Measurements from ENCODE around the gene ADK. TPM values are rescaled to one million over a fixed set of nuclear protein-coding genes. Genes with fewer than 3 reads are reported as not detected.

Gene ADK
- total and polyA plus RNA-seq, 2 experiments from 2014 or later, result 39.9 to 53.0 TPM

DNA sequence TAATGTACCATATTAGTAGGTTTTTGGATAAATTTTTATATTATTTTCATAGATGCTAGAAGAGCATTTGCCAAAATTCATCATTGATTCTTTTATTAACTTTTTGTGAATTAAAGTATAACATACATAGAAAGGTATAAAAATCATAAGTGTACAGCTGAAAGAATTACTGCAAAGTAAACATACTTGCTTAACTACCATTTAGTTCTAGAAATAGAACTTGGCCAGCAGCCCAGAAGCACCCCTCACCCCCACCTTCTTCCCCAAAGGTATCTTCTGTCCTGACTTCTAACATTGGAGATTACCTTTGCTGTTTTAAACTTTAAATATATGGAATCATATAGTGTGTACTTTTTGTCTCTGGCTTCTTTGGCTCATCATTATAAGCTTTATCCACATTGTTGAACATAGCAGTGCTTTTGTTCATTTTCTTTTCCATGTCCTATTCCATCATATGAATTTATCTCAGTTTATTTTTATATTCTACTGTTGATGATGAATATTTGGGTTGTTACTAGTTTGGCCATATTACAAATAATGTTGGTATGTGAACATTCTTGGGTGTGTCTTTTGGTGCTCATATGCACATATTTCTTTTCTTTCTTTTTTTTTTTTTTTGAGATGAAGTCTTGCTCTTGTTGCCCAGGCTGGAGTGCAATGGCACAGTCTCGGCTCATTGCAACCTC is 142.8 kb downstream of the ADK start:
- Mint-ChIP-seq H3K4me3 (no peak overlapping the region), H3K36me3 (ENCODE audit: low read depth) (no peaks in the 10 kb centered on the region), H3K27ac (no peak overlapping the region), H3K27me3 (ENCODE audit: insufficient read depth, low read depth, poor library complexity) (no peaks in the 10 kb centered on the region), H3K4me1 (no peaks in the 10 kb centered on the region), H3K9me3 (no peaks in the 10 kb centered on the region)
- no peaks in the 10 kb centered on the region for H3K9me2 ChIP-seq (ENCODE audit: insufficient read depth)
- no peak overlapping the region for H2AFZ ChIP-seq
- ATAC-seq (no peak), DNase-seq (ENCODE audit: low spot score) (no peak)
- no peaks in the 10 kb centered on the region for H4K20me1 ChIP-seq (replicated peaks; ENCODE audit: insufficient read depth)
- H3K27me3 ChIP-seq (ENCODE audit: insufficient read depth), result no peaks in the 10 kb centered on the region
- no peaks in the 10 kb centered on the region for H3K36me3 ChIP-seq (ENCODE audit: insufficient read depth)
- no peak overlapping the region for H3K4me3 ChIP-seq
- no peak overlapping the region for H3K27ac ChIP-seq (ENCODE audit: low read depth)
- no peaks in the 10 kb centered on the region for H3F3A ChIP-seq (replicated peaks; ENCODE audit: low read depth)
- H3K4me2 ChIP-seq, result no peak overlapping the region
- H3K79me2 ChIP-seq (replicated peaks; ENCODE audit: insufficient read depth), result no peaks in the 10 kb centered on the region
- no peak for TF ChIP-seq CTCF (conservative IDR thresholded peaks at IDR 0.05; ENCODE audit: low read depth in 2 of 2)
- TF ChIP-seq EZH2phosphoT487 (IDR thresholded peaks at IDR 0.05; ENCODE audit: unreplicated experiment), result no peak
- TF ChIP-seq, protein P1, sequence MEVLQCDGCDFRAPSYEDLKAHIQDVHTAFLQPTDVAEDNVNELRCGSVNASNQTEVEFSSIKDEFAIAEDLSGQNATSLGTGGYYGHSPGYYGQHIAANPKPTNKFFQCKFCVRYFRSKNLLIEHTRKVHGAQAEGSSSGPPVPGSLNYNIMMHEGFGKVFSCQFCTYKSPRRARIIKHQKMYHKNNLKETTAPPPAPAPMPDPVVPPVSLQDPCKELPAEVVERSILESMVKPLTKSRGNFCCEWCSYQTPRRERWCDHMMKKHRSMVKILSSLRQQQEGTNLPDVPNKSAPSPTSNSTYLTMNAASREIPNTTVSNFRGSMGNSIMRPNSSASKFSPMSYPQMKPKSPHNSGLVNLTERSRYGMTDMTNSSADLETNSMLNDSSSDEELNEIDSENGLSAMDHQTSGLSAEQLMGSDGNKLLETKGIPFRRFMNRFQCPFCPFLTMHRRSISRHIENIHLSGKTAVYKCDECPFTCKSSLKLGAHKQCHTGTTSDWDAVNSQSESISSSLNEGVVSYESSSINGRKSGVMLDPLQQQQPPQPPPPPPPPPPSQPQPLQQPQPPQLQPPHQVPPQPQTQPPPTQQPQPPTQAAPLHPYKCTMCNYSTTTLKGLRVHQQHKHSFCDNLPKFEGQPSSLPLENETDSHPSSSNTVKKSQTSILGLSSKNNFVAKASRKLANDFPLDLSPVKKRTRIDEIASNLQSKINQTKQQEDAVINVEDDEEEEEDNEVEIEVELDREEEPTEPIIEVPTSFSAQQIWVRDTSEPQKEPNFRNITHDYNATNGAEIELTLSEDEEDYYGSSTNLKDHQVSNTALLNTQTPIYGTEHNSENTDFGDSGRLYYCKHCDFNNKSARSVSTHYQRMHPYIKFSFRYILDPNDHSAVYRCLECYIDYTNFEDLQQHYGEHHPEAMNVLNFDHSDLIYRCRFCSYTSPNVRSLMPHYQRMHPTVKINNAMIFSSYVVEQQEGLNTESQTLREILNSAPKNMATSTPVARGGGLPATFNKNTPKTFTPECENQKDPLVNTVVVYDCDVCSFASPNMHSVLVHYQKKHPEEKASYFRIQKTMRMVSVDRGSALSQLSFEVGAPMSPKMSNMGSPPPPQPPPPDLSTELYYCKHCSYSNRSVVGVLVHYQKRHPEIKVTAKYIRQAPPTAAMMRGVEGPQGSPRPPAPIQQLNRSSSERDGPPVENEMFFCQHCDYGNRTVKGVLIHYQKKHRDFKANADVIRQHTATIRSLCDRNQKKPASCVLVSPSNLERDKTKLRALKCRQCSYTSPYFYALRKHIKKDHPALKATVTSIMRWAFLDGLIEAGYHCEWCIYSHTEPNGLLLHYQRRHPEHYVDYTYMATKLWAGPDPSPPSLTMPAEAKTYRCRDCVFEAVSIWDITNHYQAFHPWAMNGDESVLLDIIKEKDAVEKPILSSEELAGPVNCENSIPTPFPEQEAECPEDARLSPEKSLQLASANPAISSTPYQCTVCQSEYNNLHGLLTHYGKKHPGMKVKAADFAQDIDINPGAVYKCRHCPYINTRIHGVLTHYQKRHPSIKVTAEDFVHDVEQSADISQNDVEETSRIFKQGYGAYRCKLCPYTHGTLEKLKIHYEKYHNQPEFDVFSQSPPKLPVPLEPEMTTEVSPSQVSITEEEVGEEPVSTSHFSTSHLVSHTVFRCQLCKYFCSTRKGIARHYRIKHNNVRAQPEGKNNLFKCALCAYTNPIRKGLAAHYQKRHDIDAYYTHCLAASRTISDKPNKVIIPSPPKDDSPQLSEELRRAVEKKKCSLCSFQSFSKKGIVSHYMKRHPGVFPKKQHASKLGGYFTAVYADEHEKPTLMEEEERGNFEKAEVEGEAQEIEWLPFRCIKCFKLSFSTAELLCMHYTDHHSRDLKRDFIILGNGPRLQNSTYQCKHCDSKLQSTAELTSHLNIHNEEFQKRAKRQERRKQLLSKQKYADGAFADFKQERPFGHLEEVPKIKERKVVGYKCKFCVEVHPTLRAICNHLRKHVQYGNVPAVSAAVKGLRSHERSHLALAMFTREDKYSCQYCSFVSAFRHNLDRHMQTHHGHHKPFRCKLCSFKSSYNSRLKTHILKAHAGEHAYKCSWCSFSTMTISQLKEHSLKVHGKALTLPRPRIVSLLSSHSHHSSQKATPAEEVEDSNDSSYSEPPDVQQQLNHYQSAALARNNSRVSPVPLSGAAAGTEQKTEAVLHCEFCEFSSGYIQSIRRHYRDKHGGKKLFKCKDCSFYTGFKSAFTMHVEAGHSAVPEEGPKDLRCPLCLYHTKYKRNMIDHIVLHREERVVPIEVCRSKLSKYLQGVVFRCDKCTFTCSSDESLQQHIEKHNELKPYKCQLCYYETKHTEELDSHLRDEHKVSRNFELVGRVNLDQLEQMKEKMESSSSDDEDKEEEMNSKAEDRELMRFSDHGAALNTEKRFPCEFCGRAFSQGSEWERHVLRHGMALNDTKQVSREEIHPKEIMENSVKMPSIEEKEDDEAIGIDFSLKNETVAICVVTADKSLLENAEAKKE (CRISPR knock-in tag; IDR thresholded peaks at IDR 0.05), result no peak
- no peak for TF ChIP-seq NANOG (IDR thresholded peaks at IDR 0.05; ENCODE audit: borderline replicate concordance)
- no peak for TF ChIP-seq EZH2 (IDR thresholded peaks at IDR 0.05; ENCODE audit: low read depth, unreplicated experiment)
- TF ChIP-seq ZNF331 (CRISPR knock-in tag; IDR thresholded peaks at IDR 0.05; ENCODE audit: low read depth), result no peak
- TF ChIP-seq JUNB (IDR thresholded peaks at IDR 0.05; ENCODE audit: unreplicated experiment), result no peak
- no peak for TF ChIP-seq CREB1 (CRISPR knock-in tag; IDR thresholded peaks at IDR 0.05; ENCODE audit: low read depth)
- no peak for TF ChIP-seq STAT1 (IDR thresholded peaks at IDR 0.05; ENCODE audit: unreplicated experiment)
- TF ChIP-seq, protein P2, sequence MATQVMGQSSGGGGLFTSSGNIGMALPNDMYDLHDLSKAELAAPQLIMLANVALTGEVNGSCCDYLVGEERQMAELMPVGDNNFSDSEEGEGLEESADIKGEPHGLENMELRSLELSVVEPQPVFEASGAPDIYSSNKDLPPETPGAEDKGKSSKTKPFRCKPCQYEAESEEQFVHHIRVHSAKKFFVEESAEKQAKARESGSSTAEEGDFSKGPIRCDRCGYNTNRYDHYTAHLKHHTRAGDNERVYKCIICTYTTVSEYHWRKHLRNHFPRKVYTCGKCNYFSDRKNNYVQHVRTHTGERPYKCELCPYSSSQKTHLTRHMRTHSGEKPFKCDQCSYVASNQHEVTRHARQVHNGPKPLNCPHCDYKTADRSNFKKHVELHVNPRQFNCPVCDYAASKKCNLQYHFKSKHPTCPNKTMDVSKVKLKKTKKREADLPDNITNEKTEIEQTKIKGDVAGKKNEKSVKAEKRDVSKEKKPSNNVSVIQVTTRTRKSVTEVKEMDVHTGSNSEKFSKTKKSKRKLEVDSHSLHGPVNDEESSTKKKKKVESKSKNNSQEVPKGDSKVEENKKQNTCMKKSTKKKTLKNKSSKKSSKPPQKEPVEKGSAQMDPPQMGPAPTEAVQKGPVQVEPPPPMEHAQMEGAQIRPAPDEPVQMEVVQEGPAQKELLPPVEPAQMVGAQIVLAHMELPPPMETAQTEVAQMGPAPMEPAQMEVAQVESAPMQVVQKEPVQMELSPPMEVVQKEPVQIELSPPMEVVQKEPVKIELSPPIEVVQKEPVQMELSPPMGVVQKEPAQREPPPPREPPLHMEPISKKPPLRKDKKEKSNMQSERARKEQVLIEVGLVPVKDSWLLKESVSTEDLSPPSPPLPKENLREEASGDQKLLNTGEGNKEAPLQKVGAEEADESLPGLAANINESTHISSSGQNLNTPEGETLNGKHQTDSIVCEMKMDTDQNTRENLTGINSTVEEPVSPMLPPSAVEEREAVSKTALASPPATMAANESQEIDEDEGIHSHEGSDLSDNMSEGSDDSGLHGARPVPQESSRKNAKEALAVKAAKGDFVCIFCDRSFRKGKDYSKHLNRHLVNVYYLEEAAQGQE (IDR thresholded peaks at IDR 0.05; ENCODE audit: unreplicated experiment), result no peak
- TF ChIP-seq ZNF114 (CRISPR knock-in tag; IDR thresholded peaks at IDR 0.05), result no peak
- TF ChIP-seq ETS1 (IDR thresholded peaks at IDR 0.05), result no peak
- H3K4me1 ChIP-seq (ENCODE audit: insufficient read depth), result no peaks in the 10 kb centered on the region
